ENCODE results near the gene TSPAN17.
A peak's percentile ranks its signal among the peaks of the same experiment; 100 is the strongest.

TSPAN17 gene

GRCh38 chr5:176627582-176627981 lies 19.7 kb upstream of the TSPAN17 start:
- H3K4me3 Mint-ChIP-seq, result no peak overlapping the region
- H3K27me3 Mint-ChIP-seq (ENCODE audit: low read depth), result peaks cover 70% of the 10 kb centered on the region
- DNase-seq (ENCODE audit: low spot score), result no peak
- H3K27ac Mint-ChIP-seq, result no peak overlapping the region
- H3K4me1 Mint-ChIP-seq (ENCODE audit: low read depth), result peaks cover 5% of the 10 kb centered on the region
- H3K36me3 Mint-ChIP-seq (ENCODE audit: low read depth), result no peaks in the 10 kb centered on the region
- H3K9me3 Mint-ChIP-seq, result no peaks in the 10 kb centered on the region

GRCh38 chr5:176628406-176629228 lies 18.7 kb upstream of the TSPAN17 start:
- Mint-ChIP-seq H3K4me3 (no peak overlapping the region), H3K36me3 (ENCODE audit: low read depth) (no peaks in the 10 kb centered on the region), H3K27me3 (ENCODE audit: low read depth) (peaks cover 76% of the 10 kb centered on the region), H3K4me1 (ENCODE audit: low read depth) (peaks cover 5% of the 10 kb centered on the region), H3K9me3 (no peaks in the 10 kb centered on the region), H3K27ac (no peak overlapping the region)
- no peak for DNase-seq (ENCODE audit: low spot score)

- no peak for DNase-seq (ENCODE audit: low spot score)
- Mint-ChIP-seq H3K4me1 (ENCODE audit: low read depth) (peaks cover 9% of the 10 kb centered on the region), H3K36me3 (ENCODE audit: low read depth) (no peaks in the 10 kb centered on the region), H3K27me3 (ENCODE audit: low read depth) (peaks cover 76% of the 10 kb centered on the region), H3K27ac (no peak overlapping the region), H3K4me3 (no peak overlapping the region), H3K9me3 (no peaks in the 10 kb centered on the region)
Measured at GRCh38 chr5:176629317-176629852, 17.9 kb upstream of the TSPAN17 start.

- H3K27me3 Mint-ChIP-seq (ENCODE audit: low read depth), result peaks cover 79% of the 10 kb centered on the region
- H3K27ac Mint-ChIP-seq, result no peak within 1 kb of the TSS
- H3K36me3 Mint-ChIP-seq (ENCODE audit: low read depth), result no peaks in the 10 kb centered on the region
- no peaks in the 10 kb centered on the region for H3K9me3 Mint-ChIP-seq
- H3K4me1 Mint-ChIP-seq (ENCODE audit: low read depth), result peaks cover 9% of the 10 kb centered on the region
- DNase-seq (ENCODE audit: low spot score), result peak; percentile 56
- H3K4me3 Mint-ChIP-seq, result peak within 1 kb of the TSS; percentile 60
Measured at GRCh38 chr5:176629853-176630680, 17.2 kb upstream of the TSPAN17 start, which contains the start of the genes EIF4E1B and SNCB. TSS of gene EIF4E1B (plus strand) at chr5:176630675. CDS start at chr5:176642788, 12,113 bp downstream. TSS of gene SNCB (minus strand) at chr5:176630534. CDS start at chr5:176629654, 880 bp downstream.

GRCh38 chr5:176630681-176631222 lies 16.5 kb upstream of the TSPAN17 start:
- DNase-seq (ENCODE audit: low spot score), result no peak
- Mint-ChIP-seq H3K27ac (no peak overlapping the region), H3K4me1 (ENCODE audit: low read depth) (peaks cover 9% of the 10 kb centered on the region)

GRCh38 chr5:176631383-176632200 lies 15.7 kb upstream of the TSPAN17 start:
- H3K36me3 Mint-ChIP-seq (ENCODE audit: low read depth), result no peaks in the 10 kb centered on the region
- DNase-seq (ENCODE audit: low spot score), result no peak
- peaks cover 78% of the 10 kb centered on the region for H3K27me3 Mint-ChIP-seq (ENCODE audit: low read depth)
- H3K4me1 Mint-ChIP-seq (ENCODE audit: low read depth), result peaks cover 9% of the 10 kb centered on the region
- H3K9me3 Mint-ChIP-seq, result no peaks in the 10 kb centered on the region
- no peak overlapping the region for H3K4me3 Mint-ChIP-seq
- H3K27ac Mint-ChIP-seq, result no peak overlapping the region

More at GRCh38 chr5:176630681-176631222, 16.5 kb upstream of the TSPAN17 start:
- H3K9me3 Mint-ChIP-seq, result no peaks in the 10 kb centered on the region
- peaks cover 83% of the 10 kb centered on the region for H3K27me3 Mint-ChIP-seq (ENCODE audit: low read depth)
- H3K36me3 Mint-ChIP-seq (ENCODE audit: low read depth), result no peaks in the 10 kb centered on the region
- H3K4me3 Mint-ChIP-seq, result peak overlapping the region; percentile 60

- Mint-ChIP-seq H3K27ac (no peak overlapping the region), H3K4me1 (ENCODE audit: low read depth) (peaks cover 9% of the 10 kb centered on the region), H3K27me3 (ENCODE audit: low read depth) (peaks cover 77% of the 10 kb centered on the region), H3K36me3 (ENCODE audit: low read depth) (no peaks in the 10 kb centered on the region), H3K4me3 (no peak overlapping the region), H3K9me3 (no peaks in the 10 kb centered on the region)
- DNase-seq (ENCODE audit: low spot score), result no peak
Measured at GRCh38 chr5:176632745-176633144, 14.5 kb upstream of the TSPAN17 start.

- H3K27ac Mint-ChIP-seq, result no peak overlapping the region
- H3K9me3 Mint-ChIP-seq, result no peaks in the 10 kb centered on the region
- H3K36me3 Mint-ChIP-seq (ENCODE audit: low read depth), result no peaks in the 10 kb centered on the region
- H3K4me3 Mint-ChIP-seq, result no peak overlapping the region
- H3K4me1 Mint-ChIP-seq (ENCODE audit: low read depth), result peaks cover 9% of the 10 kb centered on the region
- DNase-seq (ENCODE audit: low spot score), result no peak
- H3K27me3 Mint-ChIP-seq (ENCODE audit: low read depth), result peaks cover 72% of the 10 kb centered on the region
Measured at GRCh38 chr5:176633598-176633997, 13.7 kb upstream of the TSPAN17 start.

- DNase-seq (ENCODE audit: low spot score), result no peak
- Mint-ChIP-seq H3K27me3 (ENCODE audit: low read depth) (peaks cover 51% of the 10 kb centered on the region), H3K27ac (no peak overlapping the region), H3K4me3 (no peak overlapping the region), H3K36me3 (ENCODE audit: low read depth) (no peaks in the 10 kb centered on the region), H3K4me1 (ENCODE audit: low read depth) (peaks cover 4% of the 10 kb centered on the region), H3K9me3 (no peaks in the 10 kb centered on the region)
Measured at GRCh38 chr5:176636426-176636825, 10.9 kb upstream of the TSPAN17 start.

GRCh38 chr5:176637556-176637955 lies 9.7 kb upstream of the TSPAN17 start:
- Mint-ChIP-seq H3K27ac (no peak overlapping the region), H3K27me3 (ENCODE audit: low read depth) (peaks cover 39% of the 10 kb centered on the region), H3K9me3 (no peaks in the 10 kb centered on the region), H3K4me1 (ENCODE audit: low read depth) (peaks cover 4% of the 10 kb centered on the region), H3K4me3 (no peak overlapping the region), H3K36me3 (ENCODE audit: low read depth) (no peaks in the 10 kb centered on the region)
- DNase-seq (ENCODE audit: low spot score), result no peak

GRCh38 chr5:176638437-176638836 lies 8.8 kb upstream of the TSPAN17 start:
- no peak overlapping the region for H3K27ac Mint-ChIP-seq
- DNase-seq (ENCODE audit: low spot score), result no peak

GRCh38 chr5:176639208-176639607 lies 8.1 kb upstream of the TSPAN17 start:
- H3K27me3 Mint-ChIP-seq (ENCODE audit: low read depth), result peaks cover 25% of the 10 kb centered on the region
- H3K9me3 Mint-ChIP-seq, result no peaks in the 10 kb centered on the region
- H3K27ac Mint-ChIP-seq, result no peak overlapping the region
- H3K4me3 Mint-ChIP-seq, result no peak overlapping the region
- H3K36me3 Mint-ChIP-seq (ENCODE audit: low read depth), result no peaks in the 10 kb centered on the region
- DNase-seq (ENCODE audit: low spot score), result no peak
- no peaks in the 10 kb centered on the region for H3K4me1 Mint-ChIP-seq (ENCODE audit: low read depth)

More at GRCh38 chr5:176638437-176638836, 8.8 kb upstream of the TSPAN17 start:
- Mint-ChIP-seq H3K4me1 (ENCODE audit: low read depth) (peaks cover 4% of the 10 kb centered on the region), H3K9me3 (no peaks in the 10 kb centered on the region), H3K36me3 (ENCODE audit: low read depth) (no peaks in the 10 kb centered on the region), H3K27me3 (ENCODE audit: low read depth) (peaks cover 33% of the 10 kb centered on the region), H3K4me3 (no peak overlapping the region)

GRCh38 chr5:176639981-176640380 lies 7.3 kb upstream of the TSPAN17 start:
- Mint-ChIP-seq H3K9me3 (no peaks in the 10 kb centered on the region), H3K36me3 (ENCODE audit: low read depth) (no peaks in the 10 kb centered on the region), H3K27me3 (ENCODE audit: low read depth) (peaks cover 20% of the 10 kb centered on the region), H3K4me1 (ENCODE audit: low read depth) (no peaks in the 10 kb centered on the region), H3K4me3 (no peak overlapping the region), H3K27ac (no peak overlapping the region)
- no peak for DNase-seq (ENCODE audit: low spot score)
